WTC11 (cell line): Measurements from ENCODE around the gene C17orf67.

Experiments used
- MYBL2 ChIP-seq: sonication (generic); formaldehyde crosslinking; IDR thresholded peaks from 2 replicates; pipeline ENCODE4 v1.8.1; 2023; ENCODE audit warnings: mild to moderate bottlenecking, moderate library complexity, missing genetic modification reagents
- TEAD4 ChIP-seq: sonication (generic); formaldehyde crosslinking; IDR thresholded peaks from 2 replicates; pipeline ENCODE4 v1.8.0; 2022; ENCODE audit warnings: mild to moderate bottlenecking, missing genetic modification reagents
- TF ChIP-seq, protein P1 (sequence below): sonication (generic); formaldehyde crosslinking; IDR thresholded peaks from 2 replicates; pipeline ENCODE4 v1.8.0; 2022; ENCODE audit warnings: mild to moderate bottlenecking, missing genetic modification reagents

DNA sequence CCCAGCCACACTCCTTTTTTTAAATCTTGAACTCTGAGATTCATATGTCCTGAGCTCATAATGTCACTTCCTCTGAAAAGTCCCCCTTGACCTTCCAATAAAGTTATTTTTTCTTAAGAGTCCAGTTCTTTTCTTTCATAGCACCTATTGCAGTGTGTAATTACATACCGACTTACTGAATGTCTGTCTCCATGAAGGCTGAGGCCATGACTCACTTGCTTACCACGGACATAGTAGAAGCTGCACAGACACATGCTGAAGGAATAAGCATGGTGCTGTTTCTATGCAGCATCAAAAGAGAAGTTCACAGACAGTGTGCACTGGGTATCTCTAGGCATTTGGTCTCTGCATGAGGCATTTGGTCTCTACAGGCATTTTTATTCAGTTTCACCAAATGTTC is 77.2 kb downstream of the C17orf67 start:
- TF ChIP-seq, protein P1, sequence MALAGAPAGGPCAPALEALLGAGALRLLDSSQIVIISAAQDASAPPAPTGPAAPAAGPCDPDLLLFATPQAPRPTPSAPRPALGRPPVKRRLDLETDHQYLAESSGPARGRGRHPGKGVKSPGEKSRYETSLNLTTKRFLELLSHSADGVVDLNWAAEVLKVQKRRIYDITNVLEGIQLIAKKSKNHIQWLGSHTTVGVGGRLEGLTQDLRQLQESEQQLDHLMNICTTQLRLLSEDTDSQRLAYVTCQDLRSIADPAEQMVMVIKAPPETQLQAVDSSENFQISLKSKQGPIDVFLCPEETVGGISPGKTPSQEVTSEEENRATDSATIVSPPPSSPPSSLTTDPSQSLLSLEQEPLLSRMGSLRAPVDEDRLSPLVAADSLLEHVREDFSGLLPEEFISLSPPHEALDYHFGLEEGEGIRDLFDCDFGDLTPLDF (CRISPR knock-in tag) = no peak
- no peak for TF ChIP-seq TEAD4 (CRISPR knock-in tag)
- no peak for TF ChIP-seq MYBL2 (CRISPR knock-in tag)
